HG02938 (cell line): Measurements from ENCODE around the gene ZNF253.
"Not testable (repeated sequence)": the region's sequence is repeated elsewhere in the genome, so short reads cannot be mapped to it uniquely, and the experiment has no call there.

Source experiments
- ATAC-seq: cut with Tn5 transposase; IDR thresholded peaks from one replicate; pipeline ENCODE4 v1.9.1; 2021; ENCODE audit warnings: mild to moderate bottlenecking, moderate library complexity; ENCODE audit not compliant: unreplicated experiment

Gene ZNF253

GRCh38 chr19:19892055-19892941 lies 26.6 kb downstream of the ZNF253 start:
- ATAC-seq, result not testable (repeated sequence)

GRCh38 chr19:19900139-19900728 lies 34.6 kb downstream of the ZNF253 start:
- peak; percentile 7 for ATAC-seq

GRCh38 chr19:19900729-19901444 lies 35.2 kb downstream of the ZNF253 start, which contains the start of gene ZNF93:
Gene ZNF93 (plus strand): TSS chr19:19900946. CDS start chr19:19901089, 143 bp downstream.
- peak; percentile 90 for ATAC-seq

GRCh38 chr19:19907551-19907950 lies 41.9 kb downstream of the ZNF253 start:
- ATAC-seq, result not testable (repeated sequence)

- ATAC-seq, result no peak
Measured at GRCh38 chr19:19909654-19910053, 44.0 kb downstream of the ZNF253 start.

GRCh38 chr19:19911150-19911549 lies 45.5 kb downstream of the ZNF253 start:
- no peak for ATAC-seq

- ATAC-seq, result no peak
Measured at GRCh38 chr19:19914596-19914995, 48.9 kb downstream of the ZNF253 start.

- not testable (repeated sequence) for ATAC-seq
Measured at GRCh38 chr19:19930417-19930816, 64.7 kb downstream of the ZNF253 start.

- not testable (repeated sequence) for ATAC-seq
Measured at GRCh38 chr19:19933432-19934314, 68.0 kb downstream of the ZNF253 start.

- no peak for ATAC-seq
Measured at GRCh38 chr19:19937403-19937802, 71.7 kb downstream of the ZNF253 start.

GRCh38 chr19:19938449-19938848 lies 72.8 kb downstream of the ZNF253 start:
- ATAC-seq, result no peak

GRCh38 chr19:19943848-19944582 lies 78.3 kb downstream of the ZNF253 start:
- ATAC-seq, result no peak
